Large intestine (tissue), 3 donors: ENCODE results near the gene MFSD11. TPM values are rescaled to one million over a fixed set of nuclear protein-coding genes. Genes with fewer than 3 reads are reported as not detected.
"Not testable (repeated sequence)": the region's sequence is repeated elsewhere in the genome, so short reads cannot be mapped to it uniquely, and the experiment has no call there.

Experiments used
- DNase-seq, 2 donors: peaks; one replicate each; pipeline versions ENCODE4 v3.0.0 to v3.0.0-alpha.2; 2013
- H3K27ac ChIP-seq: one replicate; pipeline ENCODE4 v1.5.1; 2013; ENCODE audit warnings: low read length
- H3K27me3 ChIP-seq: 2 replicates; pipeline ENCODE4 v1.6.1; 2013; ENCODE audit warnings: low read length; ENCODE audit not compliant: control insufficient read depth, insufficient read depth
- H3K36me3 ChIP-seq: 2 replicates; pipeline ENCODE4 v1.6.1; 2013; ENCODE audit warnings: low read length; ENCODE audit not compliant: control insufficient read depth, insufficient read depth
- H3K4me1 ChIP-seq: one replicate; pipeline ENCODE4 v1.6.1; 2013; ENCODE audit warnings: low read length; ENCODE audit not compliant: control insufficient read depth, insufficient read depth
- H3K4me3 ChIP-seq: one replicate; pipeline ENCODE4 v1.5.1; 2013; ENCODE audit warnings: low read length
- H3K9me3 ChIP-seq: one replicate; pipeline ENCODE4 v1.6.1; 2013; ENCODE audit warnings: mild to moderate bottlenecking, low read depth, low read length, moderate library complexity; ENCODE audit not compliant: control insufficient read depth
- WGBS: methylation state at CpG from one replicate; pipeline ENCODE4 v1.1.5; 2013; ENCODE audit warnings: low lambda C conversion rate; ENCODE audit not compliant: insufficient coverage; 5-methylcytosine and 5-hydroxymethylcytosine counted together
- polyA plus RNA-seq: library from polyadenylated mRNA; unstranded; fragments of 120-200 nt; gene quantifications from one replicate; pipeline ENCODE4 v1.2.1, GENCODE V29; 2013

MFSD11 gene
- polyA plus RNA-seq, 1 donor: 28.8 TPM

DNA sequence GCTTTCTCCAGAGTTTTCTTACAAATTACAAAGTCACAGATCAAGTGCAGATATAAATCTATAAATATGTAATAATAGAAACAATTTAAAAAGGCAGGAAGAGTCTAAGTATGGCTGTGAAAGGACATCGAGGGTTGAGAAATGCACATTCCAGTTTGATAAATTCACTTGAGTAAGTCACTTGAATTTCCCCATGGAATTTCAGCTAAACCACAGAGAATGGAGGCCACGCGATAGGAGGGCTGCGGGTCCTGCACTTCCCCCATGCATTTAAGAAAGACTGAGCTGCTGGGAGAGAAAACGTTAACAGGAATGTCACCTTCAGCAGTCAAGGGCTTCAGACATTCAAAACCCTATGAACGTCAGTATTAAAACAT, 21.1 kb upstream of the MFSD11 start:
- Histone ChIP-seq H3K4me1 (peaks cover 7% of the 10 kb centered on the region), H3K27ac (peak overlapping the region; percentile 90), H3K27me3 (no peaks in the 10 kb centered on the region), H3K9me3 (no peaks in the 10 kb centered on the region), H3K36me3 (peaks cover 76% of the 10 kb centered on the region), H3K4me3 (no peak overlapping the region)
- no CpG with 5 or more reads among the region's 6 CpGs for WGBS
- DNase-seq: no peak

DNA sequence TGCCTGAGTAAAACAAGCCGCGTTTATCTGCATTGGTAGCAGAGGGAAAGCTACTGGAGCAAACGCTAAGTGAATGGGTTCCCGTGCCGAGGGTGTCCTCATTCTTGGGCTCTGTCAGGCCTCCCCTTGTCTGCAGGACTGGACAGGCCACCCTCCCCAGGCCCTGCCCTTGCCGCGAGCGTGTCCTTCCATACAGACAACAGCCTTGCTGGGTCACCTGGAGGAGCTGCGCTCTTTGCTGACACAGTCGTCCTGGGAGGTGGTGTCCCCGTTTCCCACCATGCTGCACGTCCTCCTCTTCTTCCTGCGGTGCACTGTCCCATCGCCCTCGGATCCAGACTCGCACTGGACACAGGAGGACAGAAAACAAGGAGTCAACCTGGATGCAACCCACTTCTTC, 19.4 kb upstream of the MFSD11 start:
- peaks cover 88% of the 10 kb centered on the region for H3K36me3 ChIP-seq
- no CpG with 5 or more reads among the region's 16 CpGs for WGBS

GRCh38 chr17:76720211-76720610, 17.7 kb upstream of the MFSD11 start:
- H3K4me1 ChIP-seq: peaks cover 15% of the 10 kb centered on the region
- WGBS: 80% methylated on average over 1 of the region's 9 CpGs

More for the DNA sequence above, 19.4 kb upstream of the MFSD11 start:
- H3K4me1 ChIP-seq: peaks cover 7% of the 10 kb centered on the region
- no peak overlapping the region for H3K27ac ChIP-seq
- DNase-seq: no peak
- H3K27me3 ChIP-seq: no peaks in the 10 kb centered on the region
- H3K4me3 ChIP-seq: no peak overlapping the region
- no peaks in the 10 kb centered on the region for H3K9me3 ChIP-seq

GRCh38 chr17:76720941-76721340, 17.0 kb upstream of the MFSD11 start:
- H3K4me1 ChIP-seq: peaks cover 20% of the 10 kb centered on the region
- H3K27ac ChIP-seq: no peak overlapping the region
- no peak for DNase-seq
- no peak overlapping the region for H3K4me3 ChIP-seq
- H3K9me3 ChIP-seq: no peaks in the 10 kb centered on the region
- no peaks in the 10 kb centered on the region for H3K27me3 ChIP-seq
- H3K36me3 ChIP-seq: peaks cover 84% of the 10 kb centered on the region
- 100% methylated on average over 1 of the region's 9 CpGs for WGBS

More at GRCh38 chr17:76720211-76720610, 17.7 kb upstream of the MFSD11 start:
- H3K27ac ChIP-seq: no peak overlapping the region
- H3K36me3 ChIP-seq: peaks cover 92% of the 10 kb centered on the region
- H3K27me3 ChIP-seq: no peaks in the 10 kb centered on the region
- no peak for DNase-seq
- no peak overlapping the region for H3K4me3 ChIP-seq
- no peaks in the 10 kb centered on the region for H3K9me3 ChIP-seq

- Histone ChIP-seq H3K4me1 (peaks cover 18% of the 10 kb centered on the region), H3K27ac (no peak overlapping the region), H3K4me3 (no peak overlapping the region), H3K9me3 (no peaks in the 10 kb centered on the region), H3K36me3 (peaks cover 79% of the 10 kb centered on the region), H3K27me3 (no peaks in the 10 kb centered on the region)
- WGBS: no CpG with 5 or more reads among the region's 10 CpGs
- DNase-seq: no peak
Observed at GRCh38 chr17:76721463-76721862, 16.5 kb upstream of the MFSD11 start.

DNA sequence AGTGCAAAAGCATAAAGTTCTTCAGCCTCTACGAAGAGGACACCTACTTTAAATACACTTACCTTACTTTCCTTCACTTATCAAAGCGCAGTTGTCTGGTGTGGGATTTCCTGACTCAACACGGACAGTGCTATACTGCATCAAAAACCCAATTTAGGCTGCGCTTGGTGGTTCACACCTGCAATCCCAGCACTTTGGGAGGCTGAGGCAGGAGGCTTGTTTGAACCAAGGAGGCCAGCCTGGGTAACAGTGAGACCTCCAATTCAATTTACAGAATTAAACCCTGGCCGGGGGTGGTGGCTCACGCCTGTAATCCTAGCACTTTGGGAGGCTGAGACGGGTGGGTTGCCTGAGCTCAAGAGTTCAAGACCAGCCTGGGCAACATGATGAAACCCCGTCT, 15.6 kb upstream of the MFSD11 start:
- H3K36me3 ChIP-seq: peaks cover 71% of the 10 kb centered on the region
- H3K27me3 ChIP-seq: no peaks in the 10 kb centered on the region
- no peak overlapping the region for H3K27ac ChIP-seq
- H3K4me1 ChIP-seq: peaks cover 12% of the 10 kb centered on the region
- H3K4me3 ChIP-seq: no peak overlapping the region
- no peaks in the 10 kb centered on the region for H3K9me3 ChIP-seq
- WGBS: 83% methylated on average over 1 of the region's 8 CpGs
- DNase-seq: no peak

- not testable (repeated sequence) for H3K9me3 ChIP-seq, H3K27me3 ChIP-seq, DNase-seq, H3K4me3 ChIP-seq, H3K27ac ChIP-seq
- Histone ChIP-seq H3K36me3 (peaks cover 65% of the 10 kb centered on the region), H3K4me1 (peaks cover 19% of the 10 kb centered on the region)
- no CpG with 5 or more reads among the region's 8 CpGs for WGBS
Observed at GRCh38 chr17:76722977-76723376, 14.9 kb upstream of the MFSD11 start.

GRCh38 chr17:76723812-76724211, 14.1 kb upstream of the MFSD11 start:
- Histone ChIP-seq H3K27me3 (no peaks in the 10 kb centered on the region), H3K27ac (no peak overlapping the region), H3K4me1 (peaks cover 22% of the 10 kb centered on the region), H3K4me3 (no peak overlapping the region), H3K9me3 (no peaks in the 10 kb centered on the region), H3K36me3 (peaks cover 56% of the 10 kb centered on the region)
- no peak for DNase-seq
- WGBS: no CpG with 5 or more reads among the region's 9 CpGs

DNA sequence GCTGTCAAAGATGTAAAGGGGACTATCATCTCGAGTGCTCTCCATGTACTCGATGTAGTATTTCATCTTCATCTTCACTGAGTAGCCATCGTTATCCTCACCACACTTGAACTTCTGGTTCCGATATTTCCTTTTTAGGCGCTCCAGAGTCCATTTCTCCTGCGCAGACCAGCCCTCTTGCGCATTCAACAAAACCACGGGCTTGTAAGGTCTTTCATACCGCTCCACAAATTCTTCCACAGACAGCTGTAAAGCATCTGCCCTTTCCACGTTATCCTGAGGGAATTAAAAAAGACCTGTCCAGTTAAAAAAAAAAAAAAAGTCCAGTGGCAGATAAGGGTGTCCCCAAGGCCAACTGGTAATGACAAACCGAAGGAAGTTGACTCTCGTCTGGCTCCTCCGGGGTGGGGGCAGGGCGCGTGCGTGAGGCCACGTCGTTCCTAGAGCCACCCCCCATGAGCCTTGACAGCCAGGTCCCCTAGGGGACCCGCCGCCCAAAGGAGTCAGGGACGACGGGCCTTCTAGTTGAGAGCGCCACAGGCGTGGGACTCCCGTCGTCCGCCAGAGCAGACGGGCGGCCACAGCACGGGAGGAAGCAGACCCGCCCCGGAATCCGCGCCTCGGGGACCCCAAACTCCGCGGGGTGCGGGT, 12.2 kb upstream of the MFSD11 start:
- H3K36me3 ChIP-seq: peaks cover 42% of the 10 kb centered on the region
- peak overlapping the region; percentile 100 for H3K27ac ChIP-seq
- WGBS: 13% methylated on average over 4 of the region's 38 CpGs
- peak; percentile 68 to 88 for DNase-seq
- no peaks in the 10 kb centered on the region for H3K27me3 ChIP-seq
- H3K4me3 ChIP-seq: peak overlapping the region; percentile 93
- H3K4me1 ChIP-seq: peaks cover 22% of the 10 kb centered on the region
- no peaks in the 10 kb centered on the region for H3K9me3 ChIP-seq

DNA sequence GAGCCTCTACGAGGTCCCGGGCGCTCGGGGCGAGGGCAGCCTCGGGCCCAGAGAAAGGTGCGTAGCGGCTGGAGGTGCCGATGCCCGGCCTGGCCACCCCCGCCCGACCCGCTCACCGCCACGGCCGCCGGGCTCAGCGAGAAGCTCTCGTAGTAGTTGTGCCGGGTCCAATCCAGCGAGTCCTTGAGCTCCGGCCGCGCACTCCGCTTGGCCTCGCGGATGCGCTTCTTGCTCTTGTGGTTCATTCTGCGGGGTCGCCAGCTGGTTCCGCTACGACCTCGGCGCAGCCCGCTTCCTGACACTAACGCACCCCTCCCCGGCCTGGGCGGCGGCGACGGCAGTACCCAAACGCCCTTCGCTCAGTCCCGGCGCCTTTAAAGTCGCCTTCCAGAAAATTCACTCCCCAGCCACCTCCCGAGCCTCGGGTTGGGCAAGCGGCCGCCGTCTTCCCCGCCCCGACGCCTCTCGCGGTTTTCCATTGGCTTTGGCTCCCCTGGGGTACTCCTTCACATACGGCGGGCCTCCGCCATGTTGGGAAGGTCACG, 11.6 kb upstream of the MFSD11 start, which contains the start of gene JMJD6:
Gene JMJD6, minus strand, starts transcription at position 376 of the 545 bp plus-strand sequence. Its CDS starts 131 bp downstream, at position 245.
- H3K4me1 ChIP-seq: peaks cover 22% of the 10 kb centered on the region
- no CpG with 5 or more reads among the region's 60 CpGs for WGBS
- peaks cover 36% of the 10 kb centered on the region for H3K36me3 ChIP-seq

More for the DNA sequence above, 11.6 kb upstream of the MFSD11 start, which contains the start of gene JMJD6:
- Histone ChIP-seq H3K9me3 (no peaks in the 10 kb centered on the region), H3K27ac (peak within 1 kb of the TSS; percentile 100), H3K27me3 (no peaks in the 10 kb centered on the region), H3K4me3 (peak within 1 kb of the TSS; percentile 93)
- peak; percentile 96 to 98 for DNase-seq
